Lower lobe of right lung (tissue), 2 donors: ENCODE data around the gene PTPN13. TPM values are rescaled to one million over a fixed set of nuclear protein-coding genes. Genes with fewer than 3 reads are reported as not detected.
A peak's percentile ranks its signal among the peaks of the same experiment; 100 is the strongest.

Experiments used
- ATAC-seq, 2 donors: fragments of 200-7000 bp; cut with Tn5 transposase; one replicate each; pipeline ENCODE4 v1.9.1; 2020 to 2022; ENCODE audit warnings: mild to moderate bottlenecking in 2 of 2, moderate library complexity in 2 of 2
- DNase-seq: peaks from one replicate; pipeline ENCODE4 v3.0.0-alpha.2; 2020
- H3K27ac ChIP-seq: fragments of 200-600 bp; one replicate; pipeline ENCODE4 v1.8.0; 2022
- H3K27me3 ChIP-seq: fragments of 200-600 bp; one replicate; pipeline ENCODE4 v1.8.0; 2022; ENCODE audit warnings: low read depth
- H3K36me3 ChIP-seq: fragments of 200-600 bp; one replicate; pipeline ENCODE4 v1.8.0; 2022; ENCODE audit warnings: mild to moderate bottlenecking
- H3K4me1 ChIP-seq: fragments of 200-600 bp; one replicate; pipeline ENCODE4 v1.8.0; 2022
- H3K4me3 ChIP-seq: fragments of 200-600 bp; one replicate; pipeline ENCODE4 v1.8.0; 2022; ENCODE audit warnings: mild to moderate bottlenecking
- H3K9me3 ChIP-seq: fragments of 200-600 bp; one replicate; pipeline ENCODE4 v1.8.0; 2022
- intact Hi-C: fragments of 100-400 bp; cut with DNase I; formaldehyde crosslinking; loops from one replicate; pipeline ENCODE4 v1.11.0; 2022
- long read RNA-seq: library from polyadenylated mRNA; unstranded; transcript quantifications from one replicate; pipeline ENCODE4 v2.0.0, GENCODE V29; 2021
- total RNA-seq: library from RNA; stranded (reverse); fragmentation: NEBNext Ultra II Directional; extraction: Animal tissue kit (Norgen Biotek cat#: 25700); gene quantifications from one replicate; pipeline ENCODE4 v1.2.1, GENCODE V29; 2021
- TF ChIP-seq, protein P1 (sequence below): fragments of 200-600 bp; IDR thresholded peaks from one replicate; pipeline ENCODE4 v1.8.0; 2022; ENCODE audit warnings: antibody characterized with exemption, mild to moderate bottlenecking
- donor health status: DM: no; HTN: yes; CAD: no; lungs with severe emphysema.

Gene PTPN13, protein sequence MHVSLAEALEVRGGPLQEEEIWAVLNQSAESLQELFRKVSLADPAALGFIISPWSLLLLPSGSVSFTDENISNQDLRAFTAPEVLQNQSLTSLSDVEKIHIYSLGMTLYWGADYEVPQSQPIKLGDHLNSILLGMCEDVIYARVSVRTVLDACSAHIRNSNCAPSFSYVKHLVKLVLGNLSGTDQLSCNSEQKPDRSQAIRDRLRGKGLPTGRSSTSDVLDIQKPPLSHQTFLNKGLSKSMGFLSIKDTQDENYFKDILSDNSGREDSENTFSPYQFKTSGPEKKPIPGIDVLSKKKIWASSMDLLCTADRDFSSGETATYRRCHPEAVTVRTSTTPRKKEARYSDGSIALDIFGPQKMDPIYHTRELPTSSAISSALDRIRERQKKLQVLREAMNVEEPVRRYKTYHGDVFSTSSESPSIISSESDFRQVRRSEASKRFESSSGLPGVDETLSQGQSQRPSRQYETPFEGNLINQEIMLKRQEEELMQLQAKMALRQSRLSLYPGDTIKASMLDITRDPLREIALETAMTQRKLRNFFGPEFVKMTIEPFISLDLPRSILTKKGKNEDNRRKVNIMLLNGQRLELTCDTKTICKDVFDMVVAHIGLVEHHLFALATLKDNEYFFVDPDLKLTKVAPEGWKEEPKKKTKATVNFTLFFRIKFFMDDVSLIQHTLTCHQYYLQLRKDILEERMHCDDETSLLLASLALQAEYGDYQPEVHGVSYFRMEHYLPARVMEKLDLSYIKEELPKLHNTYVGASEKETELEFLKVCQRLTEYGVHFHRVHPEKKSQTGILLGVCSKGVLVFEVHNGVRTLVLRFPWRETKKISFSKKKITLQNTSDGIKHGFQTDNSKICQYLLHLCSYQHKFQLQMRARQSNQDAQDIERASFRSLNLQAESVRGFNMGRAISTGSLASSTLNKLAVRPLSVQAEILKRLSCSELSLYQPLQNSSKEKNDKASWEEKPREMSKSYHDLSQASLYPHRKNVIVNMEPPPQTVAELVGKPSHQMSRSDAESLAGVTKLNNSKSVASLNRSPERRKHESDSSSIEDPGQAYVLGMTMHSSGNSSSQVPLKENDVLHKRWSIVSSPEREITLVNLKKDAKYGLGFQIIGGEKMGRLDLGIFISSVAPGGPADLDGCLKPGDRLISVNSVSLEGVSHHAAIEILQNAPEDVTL (N-terminal part only)
- total RNA-seq, result 77.2 TPM
- long read RNA-seq, full-length matches to known transcripts, result 2 of 40 reads
- long read RNA-seq, partial matches to known transcripts, result 24 of 40 reads
- long read RNA-seq, other reads (novel, unspliced or antisense), result 14 of 40 reads

DNA sequence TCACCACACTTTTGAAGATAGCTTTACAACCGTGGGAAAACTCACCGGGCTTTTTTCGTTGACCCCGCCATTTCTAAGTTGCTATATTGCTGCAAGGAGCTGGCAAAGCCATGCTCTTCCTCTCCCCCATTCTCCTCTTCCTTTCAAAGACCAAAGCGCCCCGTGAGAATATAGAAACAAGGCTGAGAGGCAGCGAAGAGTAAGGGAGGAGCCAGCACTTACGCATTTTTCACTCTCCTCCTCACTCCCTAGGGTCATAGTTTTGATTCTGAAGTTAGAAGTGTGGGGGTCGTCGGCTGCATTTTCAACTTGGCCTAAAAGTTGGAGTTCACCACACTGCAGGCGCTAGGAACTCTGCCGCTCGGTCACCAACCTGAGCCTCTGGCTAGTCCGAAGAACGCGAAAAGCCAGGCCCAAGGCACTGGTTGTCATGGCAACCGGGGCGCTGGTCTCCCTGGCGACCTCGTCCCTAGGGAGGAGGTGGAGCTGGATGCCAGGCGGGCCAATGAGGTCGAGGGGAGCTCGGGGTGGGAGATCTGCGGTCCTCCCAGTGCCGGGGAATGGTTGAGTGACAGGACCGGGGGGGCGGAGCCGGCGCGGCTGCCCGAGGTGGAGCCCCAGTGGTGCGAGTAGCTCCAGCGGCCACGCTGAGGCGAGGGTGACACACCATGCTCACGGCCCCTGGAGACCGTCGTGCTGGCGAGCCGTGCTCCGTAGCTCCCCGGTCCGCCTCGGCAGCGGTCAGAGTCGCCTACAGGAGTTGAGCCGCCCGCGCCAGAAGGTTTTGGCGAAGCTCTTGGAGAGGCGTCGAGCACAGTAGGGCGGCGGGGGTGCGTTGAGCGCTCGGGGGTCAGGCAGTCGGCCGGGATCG lies at the start of gene PTPN13:
Gene PTPN13, plus strand, starts transcription at position 628 of the 871 bp plus-strand sequence. CDS start 40,942 bp downstream, outside the sequence.
- TF ChIP-seq, protein P1, sequence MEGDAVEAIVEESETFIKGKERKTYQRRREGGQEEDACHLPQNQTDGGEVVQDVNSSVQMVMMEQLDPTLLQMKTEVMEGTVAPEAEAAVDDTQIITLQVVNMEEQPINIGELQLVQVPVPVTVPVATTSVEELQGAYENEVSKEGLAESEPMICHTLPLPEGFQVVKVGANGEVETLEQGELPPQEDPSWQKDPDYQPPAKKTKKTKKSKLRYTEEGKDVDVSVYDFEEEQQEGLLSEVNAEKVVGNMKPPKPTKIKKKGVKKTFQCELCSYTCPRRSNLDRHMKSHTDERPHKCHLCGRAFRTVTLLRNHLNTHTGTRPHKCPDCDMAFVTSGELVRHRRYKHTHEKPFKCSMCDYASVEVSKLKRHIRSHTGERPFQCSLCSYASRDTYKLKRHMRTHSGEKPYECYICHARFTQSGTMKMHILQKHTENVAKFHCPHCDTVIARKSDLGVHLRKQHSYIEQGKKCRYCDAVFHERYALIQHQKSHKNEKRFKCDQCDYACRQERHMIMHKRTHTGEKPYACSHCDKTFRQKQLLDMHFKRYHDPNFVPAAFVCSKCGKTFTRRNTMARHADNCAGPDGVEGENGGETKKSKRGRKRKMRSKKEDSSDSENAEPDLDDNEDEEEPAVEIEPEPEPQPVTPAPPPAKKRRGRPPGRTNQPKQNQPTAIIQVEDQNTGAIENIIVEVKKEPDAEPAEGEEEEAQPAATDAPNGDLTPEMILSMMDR, result no peak
- H3K4me1 ChIP-seq, result no peaks in the 10 kb centered on the region
- no peaks in the 10 kb centered on the region for H3K9me3 ChIP-seq
- peak within 1 kb of the TSS; percentile 82 for H3K27ac ChIP-seq
- no peaks in the 10 kb centered on the region for H3K36me3 ChIP-seq
- peak; percentile 98 for DNase-seq
- no peaks in the 10 kb centered on the region for H3K27me3 ChIP-seq
- peak; percentile 98 to 99 for ATAC-seq
- H3K4me3 ChIP-seq, result peak within 1 kb of the TSS; percentile 75
- intact Hi-C loops, result no loop called here

DNA sequence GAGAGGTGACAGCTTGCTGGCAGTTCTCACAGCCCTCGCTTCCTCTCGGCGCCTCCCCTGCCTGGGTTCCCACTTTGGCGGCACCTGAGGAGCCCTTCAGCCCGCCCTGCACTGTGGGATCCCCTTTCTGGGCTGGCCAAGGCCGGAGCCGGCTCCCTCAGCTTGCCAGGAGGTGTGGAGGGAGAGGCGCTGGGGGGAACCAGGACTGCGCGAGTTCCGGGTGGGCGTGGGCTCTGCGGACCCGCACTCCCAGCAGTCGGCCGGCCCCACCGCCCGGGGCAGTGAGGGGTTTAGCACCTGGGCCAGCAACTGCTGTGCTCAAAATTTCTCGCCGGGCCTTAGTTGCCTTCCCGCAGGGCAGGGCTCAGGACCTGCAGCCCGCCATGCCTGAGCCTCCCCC lies 47.0 kb upstream of the PTPN13 start:
- no peak for DNase-seq
- H3K27ac ChIP-seq, result no peak overlapping the region

DNA sequence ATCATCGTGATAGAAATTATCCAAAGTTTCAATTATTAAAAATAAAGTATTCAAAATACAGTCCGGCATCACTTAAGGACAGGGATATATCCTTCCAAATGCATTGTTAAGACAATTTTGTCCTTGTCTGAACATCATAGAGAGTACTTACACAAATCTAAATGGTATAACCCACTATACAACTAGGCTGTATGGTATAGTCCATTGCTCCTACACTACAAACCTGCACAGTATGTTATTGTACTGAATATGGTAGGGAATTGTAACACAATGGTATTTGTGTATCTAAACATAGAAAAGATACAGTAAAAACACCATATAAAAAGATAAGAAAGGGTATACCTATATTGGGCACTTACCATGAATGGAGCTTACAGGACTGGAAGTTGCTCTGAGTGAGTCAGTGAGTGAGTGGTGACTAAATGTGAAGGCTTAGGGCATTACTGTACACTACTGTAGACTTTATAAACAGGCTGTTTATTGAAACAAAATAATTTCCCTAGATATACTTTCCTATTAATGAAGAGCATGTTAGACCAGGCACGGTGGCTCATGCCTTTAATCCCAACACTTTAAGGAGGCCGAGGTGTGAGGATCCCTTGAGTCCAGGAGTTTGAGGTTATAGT lies 44.8 kb upstream of the PTPN13 start:
- Histone ChIP-seq H3K36me3 (no peaks in the 10 kb centered on the region), H3K4me1 (peaks cover 5% of the 10 kb centered on the region), H3K9me3 (no peaks in the 10 kb centered on the region), H3K27ac (no peak overlapping the region), H3K27me3 (no peaks in the 10 kb centered on the region), H3K4me3 (no peak overlapping the region)
- TF ChIP-seq, protein P1, result no peak
- ATAC-seq, result no peak
- intact Hi-C loops, result no loop called here
- no peak for DNase-seq

More for the DNA sequence above, 47.0 kb upstream of the PTPN13 start:
- H3K27me3 ChIP-seq, result no peaks in the 10 kb centered on the region
- H3K9me3 ChIP-seq, result no peaks in the 10 kb centered on the region
- TF ChIP-seq, protein P1, result no peak
- no peak overlapping the region for H3K4me3 ChIP-seq
- intact Hi-C loops, result no loop called here
- H3K4me1 ChIP-seq, result peaks cover 5% of the 10 kb centered on the region
- no peaks in the 10 kb centered on the region for H3K36me3 ChIP-seq
- no peak for ATAC-seq

DNA sequence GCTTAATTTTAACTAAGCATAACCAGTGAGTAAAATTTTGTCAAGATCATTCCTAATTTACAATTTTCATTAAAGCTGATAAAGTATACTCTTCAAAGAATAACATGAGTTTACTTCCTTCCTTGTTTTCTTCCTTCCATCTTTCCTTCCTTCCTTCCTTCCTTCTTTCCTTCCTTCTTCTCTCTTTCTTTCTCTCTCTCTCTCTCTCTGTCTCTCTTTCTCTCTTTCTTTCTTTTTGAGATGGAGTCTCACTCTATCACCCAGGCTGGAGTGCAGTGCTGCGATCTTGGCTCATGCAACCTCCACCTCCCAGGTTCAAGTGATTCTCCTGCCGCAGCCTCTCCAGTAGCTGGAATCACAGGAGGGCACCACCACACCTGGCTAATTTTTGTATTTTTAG lies 42.7 kb upstream of the PTPN13 start:
- Histone ChIP-seq H3K4me3 (no peak overlapping the region), H3K27ac (no peak overlapping the region), H3K9me3 (no peaks in the 10 kb centered on the region), H3K27me3 (no peaks in the 10 kb centered on the region), H3K36me3 (no peaks in the 10 kb centered on the region), H3K4me1 (no peaks in the 10 kb centered on the region)
- no peak for DNase-seq
- ATAC-seq, result no peak
- TF ChIP-seq, protein P1, result no peak
- intact Hi-C loops, result no loop called here
